Mucosa of descending colon (tissue), 3 donors: ENCODE measurements around the gene POLA1. TPM values are rescaled to one million over a fixed set of nuclear protein-coding genes. Genes with fewer than 3 reads are reported as not detected.

ENCODE experiments used
- ATAC-seq: fragments of 200-7000 bp; cut with Tn5 transposase; one replicate; pipeline ENCODE4 v1.9.1; 2020; ENCODE audit warnings: mild to moderate bottlenecking, moderate library complexity
- DNase-seq, 3 donors: peaks; one replicate each; pipeline ENCODE4 v3.0.0-alpha.2; 2020
- H3K36me3 ChIP-seq: fragments of 200-600 bp; one replicate; pipeline ENCODE4 v1.8.0; 2021; ENCODE audit warnings: low read depth, mild to moderate bottlenecking
- H3K4me1 ChIP-seq: fragments of 200-600 bp; one replicate; pipeline ENCODE4 v1.8.0; 2021; ENCODE audit warnings: low read depth, mild to moderate bottlenecking
- H3K4me3 ChIP-seq: fragments of 200-600 bp; one replicate; pipeline ENCODE4 v1.8.0; 2021; ENCODE audit warnings: mild to moderate bottlenecking
- H3K9me3 ChIP-seq: fragments of 200-600 bp; one replicate; pipeline ENCODE4 v1.8.0; 2021; ENCODE audit warnings: mild to moderate bottlenecking
- CTCF ChIP-seq: fragments of 200-600 bp; IDR thresholded peaks from one replicate; pipeline ENCODE4 v1.8.0; 2022; ENCODE audit warnings: antibody characterized with exemption, mild to moderate bottlenecking
- intact Hi-C, 2 donors: fragments of 100-400 bp; cut with DNase I in 1 of 2; cut with micrococcal nuclease in 1 of 2; formaldehyde crosslinking; loops; one replicate each; pipeline versions ENCODE4 v1.11.0 to v1.11.1; 2022; cut with DNase I, micrococcal nuclease
- total RNA-seq, 3 donors: library from RNA; stranded (reverse); fragmentation: NEBNext Ultra II Directional in 2 of 3; extraction: Animal tissue kit (Norgen Biotek cat#: 25700) in 2 of 3; gene quantifications; one replicate each; pipeline versions ENCODE4 v1.2.1 to v1.2.4, GENCODE V29; 2021 to 2023
- donor health status: DM: no; HTN: no; CAD: no; lungs with moderate emphysema.
- donor health status: DM: no; HTN: no; CAD: no.
- donor health status: DM: no; HTN: yes; CAD: no.

Gene POLA1
- total RNA-seq, 3 donors from 2014 or later, result 11.5 to 14.4 (median 12.5) TPM

DNA sequence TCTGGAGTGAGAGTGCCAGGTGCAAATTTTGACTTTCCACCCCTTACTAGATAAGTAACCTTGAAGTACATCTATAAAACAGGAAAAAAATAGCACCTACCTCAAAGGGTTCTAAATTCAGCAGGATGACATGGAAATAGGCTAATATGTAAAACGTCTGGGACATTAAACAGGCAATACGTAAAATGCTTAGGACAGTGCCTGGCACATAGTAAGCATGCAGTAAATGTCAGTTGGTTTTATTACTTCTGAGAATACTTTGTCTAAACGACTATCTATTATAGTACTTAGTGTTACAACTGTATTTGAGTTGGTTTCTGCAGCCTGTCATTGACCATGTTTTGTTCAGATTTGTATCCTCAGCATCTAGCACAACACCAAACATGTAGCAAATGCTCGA lies 251.3 kb downstream of the POLA1 start:
- Histone ChIP-seq H3K4me1 (no peaks in the 10 kb centered on the region), H3K4me3 (no peak overlapping the region), H3K36me3 (no peaks in the 10 kb centered on the region), H3K9me3 (no peaks in the 10 kb centered on the region)
- DNase-seq (no peak), ATAC-seq (no peak)
- intact Hi-C loops, result no loop called here
- TF ChIP-seq CTCF, result no peak

- DNase-seq (no peak), ATAC-seq (no peak)
- Histone ChIP-seq H3K4me3 (no peak overlapping the region), H3K9me3 (no peaks in the 10 kb centered on the region), H3K4me1 (no peaks in the 10 kb centered on the region), H3K36me3 (no peaks in the 10 kb centered on the region)
- intact Hi-C loops, result no loop called here
- TF ChIP-seq CTCF, result no peak
Observed at GRCh38 chrX:24946369-24946768, 252.7 kb downstream of the POLA1 start.

GRCh38 chrX:24954732-24955131 lies 261.0 kb downstream of the POLA1 start:
- Histone ChIP-seq H3K4me1 (no peaks in the 10 kb centered on the region), H3K36me3 (no peaks in the 10 kb centered on the region), H3K9me3 (no peaks in the 10 kb centered on the region), H3K4me3 (no peak overlapping the region)
- intact Hi-C loops, result no loop called here
- DNase-seq, result no peak
- ATAC-seq, result no peak
- no peak for TF ChIP-seq CTCF

DNA sequence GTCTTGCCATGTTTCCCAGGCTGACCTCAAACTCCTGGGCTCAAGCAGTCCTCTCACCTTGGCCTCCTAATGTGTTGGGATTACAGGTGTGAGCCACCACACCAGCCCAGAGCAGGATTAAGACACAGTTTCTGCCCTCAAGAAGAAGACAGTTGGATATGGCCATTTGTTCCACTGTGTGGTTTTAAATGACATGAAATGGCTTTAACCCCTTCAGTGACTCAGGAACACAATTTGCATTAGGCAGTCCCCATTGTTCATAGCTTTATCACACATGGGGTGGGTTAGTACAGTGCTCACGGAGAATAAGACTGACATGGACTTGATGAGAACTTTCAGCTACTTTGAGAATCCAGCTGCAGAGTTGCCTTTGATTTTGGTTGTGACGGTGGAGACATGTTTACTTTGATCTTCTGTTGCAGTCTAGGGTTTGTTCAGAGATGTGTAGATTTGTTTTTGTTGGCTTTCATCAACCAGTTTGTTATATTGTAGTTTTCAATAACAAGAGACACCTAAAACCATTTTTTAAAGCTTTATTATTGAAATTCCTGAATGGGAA lies 261.7 kb downstream of the POLA1 start:
- Histone ChIP-seq H3K36me3 (no peaks in the 10 kb centered on the region), H3K4me1 (no peaks in the 10 kb centered on the region), H3K9me3 (no peaks in the 10 kb centered on the region), H3K4me3 (no peak overlapping the region)
- intact Hi-C loops, result no loop called here
- no peak for ATAC-seq
- no peak for DNase-seq
- no peak for TF ChIP-seq CTCF

DNA sequence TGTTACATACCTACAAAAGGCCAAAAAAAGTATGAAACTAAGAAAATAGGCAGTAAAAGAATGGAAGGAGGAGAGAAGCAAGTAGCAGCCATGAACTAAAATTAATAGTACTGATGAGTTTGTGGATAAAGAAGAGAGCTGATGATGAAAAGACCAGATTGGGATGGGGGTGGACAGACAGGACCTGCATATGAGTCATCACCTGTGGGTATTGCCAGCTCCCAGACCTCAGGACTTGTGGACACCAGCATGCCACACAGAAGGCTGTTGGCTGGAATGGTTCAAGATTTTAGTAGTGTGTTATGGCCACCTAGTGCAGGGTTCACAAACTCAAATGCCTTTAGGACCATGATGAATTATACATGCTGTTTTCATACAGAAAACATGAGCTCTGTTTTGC lies 263.1 kb downstream of the POLA1 start:
- ATAC-seq (no peak), DNase-seq (no peak)
- Histone ChIP-seq H3K4me3 (no peak overlapping the region), H3K9me3 (no peaks in the 10 kb centered on the region), H3K36me3 (no peaks in the 10 kb centered on the region), H3K4me1 (no peaks in the 10 kb centered on the region)
- TF ChIP-seq CTCF, result no peak
- intact Hi-C loops, result no loop called here

- no peak for TF ChIP-seq CTCF
- no peaks in the 10 kb centered on the region for H3K9me3 ChIP-seq
- no peaks in the 10 kb centered on the region for H3K4me1 ChIP-seq
- intact Hi-C loops, result no loop called here
- peak; percentile 67 for ATAC-seq
- no peaks in the 10 kb centered on the region for H3K36me3 ChIP-seq
- no peak for DNase-seq
- no peak overlapping the region for H3K4me3 ChIP-seq
Observed at GRCh38 chrX:24961809-24962208, 268.1 kb downstream of the POLA1 start.
